IMR-90 (cell line): ENCODE data around the gene OR52M1.

Experiments used
- BHLHE40 ChIP-seq: fragments of 150-350 bp; IDR thresholded peaks from 2 replicates; pipeline ENCODE4 v1.6.1; 2016; ENCODE audit warnings: mild to moderate bottlenecking, low read depth, low read length
- CHD1 ChIP-seq: IDR thresholded peaks from 2 replicates; pipeline ENCODE4 v1.6.1; 2012; ENCODE audit warnings: low read depth, low read length, improper control_type of control experiment
- CTCF ChIP-seq: conservative IDR thresholded peaks from 2 replicates; pipeline ENCODE4 v1.5.1; 2012; ENCODE audit warnings: mild to moderate bottlenecking, low read depth, low read length, improper control_type of control experiment
- MAFK ChIP-seq: IDR thresholded peaks from 2 replicates; pipeline ENCODE4 v1.6.1; 2012; ENCODE audit warnings: low read depth, low read length, improper control_type of control experiment
- MAZ ChIP-seq: IDR thresholded peaks from 2 replicates; pipeline ENCODE4 v1.6.1; 2012; ENCODE audit warnings: low read depth, mild to moderate bottlenecking, low read length, improper control_type of control experiment, moderate library complexity, borderline replicate concordance
- NFE2L2 ChIP-seq: fragments of 150-350 bp; IDR thresholded peaks from 2 replicates; pipeline ENCODE4 v1.6.1; 2016; ENCODE audit warnings: low read depth, mild to moderate bottlenecking, low read length
- POLR2A ChIP-seq: IDR thresholded peaks from 2 replicates; pipeline ENCODE4 v1.6.1; 2012; ENCODE audit warnings: mild to moderate bottlenecking, low read depth, low read length
- RAD21 ChIP-seq: IDR thresholded peaks from 2 replicates; pipeline ENCODE4 v1.6.1; 2012; ENCODE audit warnings: low read length, improper control_type of control experiment
- RCOR1 ChIP-seq: IDR thresholded peaks from 2 replicates; pipeline ENCODE4 v1.6.1; 2012; ENCODE audit warnings: mild to moderate bottlenecking, low read length, improper control_type of control experiment; ENCODE audit not compliant: insufficient replicate concordance

- TF ChIP-seq CTCF, result no peak
- TF ChIP-seq MAFK, result no peak
- no peak for TF ChIP-seq RAD21
- TF ChIP-seq MAZ, result no peak
- TF ChIP-seq NFE2L2, result no peak
- no peak for TF ChIP-seq RCOR1
- TF ChIP-seq BHLHE40, result no peak
- no peak for TF ChIP-seq POLR2A
- TF ChIP-seq CHD1, result no peak
These were observed 48.3 kb upstream of the OR52M1 start for GRCh38 chr11:4496557-4497248.
